ENCODE results near the gene EPHB2.

Gene EPHB2

GRCh38 chr1:22772014-22772413, 61.4 kb downstream of the EPHB2 start:
- H3F3A ChIP-seq (ENCODE audit: low read depth): no peaks in the 10 kb centered on the region
- H3K9me2 ChIP-seq (replicated peaks; ENCODE audit: low read depth, low read length): no peaks in the 10 kb centered on the region
- no peaks in the 10 kb centered on the region for H3K27me3 ChIP-seq (ENCODE audit: insufficient read depth, low read length, poor library complexity, severe bottlenecking)
- no peaks in the 10 kb centered on the region for H3K4me1 ChIP-seq (ENCODE audit: insufficient read depth, low read length, poor library complexity, severe bottlenecking)
- TF ChIP-seq EZH2phosphoT487 (IDR thresholded peaks at IDR 0.05; ENCODE audit: borderline replicate concordance): no peak
- TF ChIP-seq, protein P1, sequence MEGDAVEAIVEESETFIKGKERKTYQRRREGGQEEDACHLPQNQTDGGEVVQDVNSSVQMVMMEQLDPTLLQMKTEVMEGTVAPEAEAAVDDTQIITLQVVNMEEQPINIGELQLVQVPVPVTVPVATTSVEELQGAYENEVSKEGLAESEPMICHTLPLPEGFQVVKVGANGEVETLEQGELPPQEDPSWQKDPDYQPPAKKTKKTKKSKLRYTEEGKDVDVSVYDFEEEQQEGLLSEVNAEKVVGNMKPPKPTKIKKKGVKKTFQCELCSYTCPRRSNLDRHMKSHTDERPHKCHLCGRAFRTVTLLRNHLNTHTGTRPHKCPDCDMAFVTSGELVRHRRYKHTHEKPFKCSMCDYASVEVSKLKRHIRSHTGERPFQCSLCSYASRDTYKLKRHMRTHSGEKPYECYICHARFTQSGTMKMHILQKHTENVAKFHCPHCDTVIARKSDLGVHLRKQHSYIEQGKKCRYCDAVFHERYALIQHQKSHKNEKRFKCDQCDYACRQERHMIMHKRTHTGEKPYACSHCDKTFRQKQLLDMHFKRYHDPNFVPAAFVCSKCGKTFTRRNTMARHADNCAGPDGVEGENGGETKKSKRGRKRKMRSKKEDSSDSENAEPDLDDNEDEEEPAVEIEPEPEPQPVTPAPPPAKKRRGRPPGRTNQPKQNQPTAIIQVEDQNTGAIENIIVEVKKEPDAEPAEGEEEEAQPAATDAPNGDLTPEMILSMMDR (conservative IDR thresholded peaks at IDR 0.05; ENCODE audit: low read length): no peak
- no peak overlapping the region for H3K4me2 ChIP-seq (ENCODE audit: low read depth, low read length, poor library complexity, severe bottlenecking)
- H3K9ac ChIP-seq (ENCODE audit: low read depth, low read length, poor library complexity, severe bottlenecking): no peak overlapping the region
- H3K4me3 ChIP-seq (ENCODE audit: low read length, poor library complexity, severe bottlenecking): no peak overlapping the region
- no peaks in the 10 kb centered on the region for H4K20me1 ChIP-seq (ENCODE audit: insufficient read depth, low read length, poor library complexity, severe bottlenecking)
- no peak overlapping the region for H2AFZ ChIP-seq (ENCODE audit: low read length)
- H3K9me3 ChIP-seq (ENCODE audit: insufficient read depth, low read depth, low read length): no peaks in the 10 kb centered on the region
- no peaks in the 10 kb centered on the region for H3K79me2 ChIP-seq (ENCODE audit: insufficient read depth, low read length)
- H3K36me3 ChIP-seq (ENCODE audit: insufficient read depth, low read length): no peaks in the 10 kb centered on the region

GRCh38 chr1:22773981-22774832, 63.6 kb downstream of the EPHB2 start:
- no peaks in the 10 kb centered on the region for H3K79me2 ChIP-seq (ENCODE audit: insufficient read depth, low read length)
- no peaks in the 10 kb centered on the region for H4K20me1 ChIP-seq (ENCODE audit: insufficient read depth, low read length, poor library complexity, severe bottlenecking)
- H3K4me1 ChIP-seq (ENCODE audit: insufficient read depth, low read length, poor library complexity, severe bottlenecking): no peaks in the 10 kb centered on the region
- no peak for TF ChIP-seq EZH2phosphoT487 (IDR thresholded peaks at IDR 0.05; ENCODE audit: borderline replicate concordance)
- TF ChIP-seq, protein P1 (conservative IDR thresholded peaks at IDR 0.05; ENCODE audit: low read length): no peak
- no peaks in the 10 kb centered on the region for H3K9me2 ChIP-seq (replicated peaks; ENCODE audit: low read depth, low read length)
- no peak overlapping the region for H3K9ac ChIP-seq (ENCODE audit: low read depth, low read length, poor library complexity, severe bottlenecking)
- no peaks in the 10 kb centered on the region for H3K27me3 ChIP-seq (ENCODE audit: insufficient read depth, low read length, poor library complexity, severe bottlenecking)
- H3K4me3 ChIP-seq (ENCODE audit: low read length, poor library complexity, severe bottlenecking): no peak overlapping the region
- no peak overlapping the region for H2AFZ ChIP-seq (ENCODE audit: low read length)
- H3K4me2 ChIP-seq (ENCODE audit: low read depth, low read length, poor library complexity, severe bottlenecking): no peak overlapping the region
- no peaks in the 10 kb centered on the region for H3F3A ChIP-seq (ENCODE audit: low read depth)
- no peaks in the 10 kb centered on the region for H3K36me3 ChIP-seq (ENCODE audit: insufficient read depth, low read length)
- H3K9me3 ChIP-seq (ENCODE audit: insufficient read depth, low read depth, low read length): no peaks in the 10 kb centered on the region

- Histone ChIP-seq H3K9me2 (replicated peaks; ENCODE audit: low read depth, low read length) (no peaks in the 10 kb centered on the region), H3K36me3 (ENCODE audit: insufficient read depth, low read length) (no peaks in the 10 kb centered on the region), H3F3A (ENCODE audit: low read depth) (no peaks in the 10 kb centered on the region), H3K9ac (ENCODE audit: low read depth, low read length, poor library complexity, severe bottlenecking) (no peak overlapping the region), H3K4me1 (ENCODE audit: insufficient read depth, low read length, poor library complexity, severe bottlenecking) (no peaks in the 10 kb centered on the region), H3K27me3 (ENCODE audit: insufficient read depth, low read length, poor library complexity, severe bottlenecking) (no peaks in the 10 kb centered on the region), H3K9me3 (ENCODE audit: insufficient read depth, low read depth, low read length) (no peaks in the 10 kb centered on the region), H3K4me3 (ENCODE audit: low read length, poor library complexity, severe bottlenecking) (no peak overlapping the region), H4K20me1 (ENCODE audit: insufficient read depth, low read length, poor library complexity, severe bottlenecking) (no peaks in the 10 kb centered on the region), H3K4me2 (ENCODE audit: low read depth, low read length, poor library complexity, severe bottlenecking) (no peak overlapping the region), H2AFZ (ENCODE audit: low read length) (no peak overlapping the region), H3K79me2 (ENCODE audit: insufficient read depth, low read length) (no peaks in the 10 kb centered on the region)
- TF ChIP-seq, protein P1 (conservative IDR thresholded peaks at IDR 0.05; ENCODE audit: low read length): no peak
- TF ChIP-seq EZH2phosphoT487 (IDR thresholded peaks at IDR 0.05; ENCODE audit: borderline replicate concordance): no peak
Measured at GRCh38 chr1:22774833-22775182, 64.2 kb downstream of the EPHB2 start.

Data from Loucy (cell line).